GM19455 (cell line): Measurements from ENCODE around the gene GKN1.

Experiments used
- ATAC-seq: cut with Tn5 transposase; IDR thresholded peaks from one replicate; pipeline ENCODE4 v1.9.1; 2021; ENCODE audit not compliant: unreplicated experiment

Gene GKN1

GRCh38 chr2:69003731-69004130 lies 29.3 kb downstream of the GKN1 start:
- ATAC-seq = no peak

- ATAC-seq = no peak
Observed at GRCh38 chr2:69007169-69007568, 32.7 kb downstream of the GKN1 start.

- ATAC-seq = no peak
Observed at GRCh38 chr2:69007603-69008002, 33.2 kb downstream of the GKN1 start.

GRCh38 chr2:69010437-69011194 lies 36.2 kb downstream of the GKN1 start:
- no peak for ATAC-seq

- ATAC-seq = no peak
Observed at GRCh38 chr2:69011611-69012157, 37.2 kb downstream of the GKN1 start.

- ATAC-seq = no peak
Observed at GRCh38 chr2:69012310-69013141, 38.1 kb downstream of the GKN1 start.

GRCh38 chr2:69013142-69013839 lies 38.9 kb downstream of the GKN1 start, which contains the start of gene ANTXR1:
Gene ANTXR1, plus strand, starts transcription at chr2:69013179. Its CDS starts 321 bp downstream, at chr2:69013500.
- ATAC-seq = no peak

- no peak for ATAC-seq
Observed at GRCh38 chr2:69013840-69014821, 39.7 kb downstream of the GKN1 start.

- no peak for ATAC-seq
Observed at GRCh38 chr2:69017080-69017479, 42.6 kb downstream of the GKN1 start.

- no peak for ATAC-seq
Observed at GRCh38 chr2:69017835-69018234, 43.4 kb downstream of the GKN1 start.

- ATAC-seq = no peak
Observed at GRCh38 chr2:69018678-69019095, 44.3 kb downstream of the GKN1 start.

GRCh38 chr2:69020496-69021426 lies 46.3 kb downstream of the GKN1 start:
- no peak for ATAC-seq

GRCh38 chr2:69021727-69022126 lies 47.3 kb downstream of the GKN1 start:
- ATAC-seq = no peak

GRCh38 chr2:69022548-69022947 lies 48.1 kb downstream of the GKN1 start:
- ATAC-seq = no peak

GRCh38 chr2:69023236-69023635 lies 48.8 kb downstream of the GKN1 start:
- ATAC-seq = no peak

GRCh38 chr2:69026026-69026425 lies 51.6 kb downstream of the GKN1 start:
- no peak for ATAC-seq

GRCh38 chr2:69026691-69027459 lies 52.4 kb downstream of the GKN1 start:
- ATAC-seq = no peak
